GM19463 (cell line): ENCODE measurements around the gene SMARCD3.

Experiments used
- ATAC-seq: cut with Tn5 transposase; IDR thresholded peaks from one replicate; pipeline ENCODE4 v1.9.1; 2021; ENCODE audit warnings: mild to moderate bottlenecking, moderate library complexity; ENCODE audit not compliant: unreplicated experiment

Gene SMARCD3

DNA sequence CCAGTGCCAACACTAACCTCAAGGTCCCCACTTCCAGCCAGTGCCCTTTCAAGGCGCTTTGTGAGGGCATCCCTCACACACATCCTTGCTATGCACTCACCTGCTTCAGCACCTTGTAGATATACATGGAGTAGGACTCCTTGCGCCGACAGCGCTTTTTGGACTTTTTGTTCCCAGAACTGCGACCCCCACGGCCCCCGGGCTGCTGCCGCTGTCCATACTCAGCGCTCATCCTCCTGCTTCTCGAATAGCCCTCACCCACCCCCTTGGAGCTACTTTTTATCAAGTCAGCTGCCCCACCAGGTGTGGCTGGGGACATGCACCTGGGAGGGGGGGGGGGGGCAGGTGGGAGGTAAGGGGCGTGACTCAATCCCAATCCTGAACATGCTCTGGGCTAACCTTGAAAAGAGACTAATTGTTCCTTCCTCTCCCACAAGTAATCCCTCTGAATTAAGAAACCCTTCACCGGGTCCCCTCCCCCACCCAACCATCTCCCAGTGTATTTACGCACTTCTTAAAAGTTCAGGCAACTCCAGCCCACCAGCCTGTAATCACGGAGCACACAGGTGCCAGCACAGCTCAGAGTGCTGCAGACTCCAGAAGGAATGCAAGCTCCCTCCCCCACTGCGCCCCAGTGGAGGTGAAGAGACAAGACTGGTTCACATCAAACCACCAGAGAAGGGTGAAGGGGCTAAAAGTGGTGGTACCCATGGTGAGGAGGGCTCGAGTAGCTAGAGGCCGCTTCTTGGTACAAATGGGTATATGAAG lies 38.2 kb downstream of the SMARCD3 start, which contains the start of gene H2BK1:
Gene H2BK1 (minus strand): TSS at position 402 of the 768 bp plus-strand sequence. CDS start 170 bp downstream, at position 232.
- ATAC-seq, result no peak

DNA sequence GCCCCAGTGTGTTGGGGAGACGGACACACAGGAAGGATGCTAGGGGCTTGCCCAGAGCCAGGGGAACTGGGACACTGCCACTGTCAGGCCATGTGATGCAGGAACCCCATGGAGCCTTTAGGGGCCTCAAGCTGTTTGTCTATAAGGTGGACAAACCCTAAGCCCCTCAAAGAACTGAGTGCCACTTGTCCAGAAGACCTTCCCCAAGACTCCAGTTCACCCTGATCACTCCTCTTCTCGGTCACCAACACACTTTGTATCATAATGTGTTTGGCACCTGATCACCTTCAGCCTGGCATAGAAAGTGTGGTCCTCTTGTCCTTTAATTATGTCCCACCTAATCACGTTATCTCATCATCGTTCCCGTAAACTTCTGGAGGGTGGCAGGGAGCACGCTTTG lies 38.9 kb downstream of the SMARCD3 start:
- no peak for ATAC-seq

DNA sequence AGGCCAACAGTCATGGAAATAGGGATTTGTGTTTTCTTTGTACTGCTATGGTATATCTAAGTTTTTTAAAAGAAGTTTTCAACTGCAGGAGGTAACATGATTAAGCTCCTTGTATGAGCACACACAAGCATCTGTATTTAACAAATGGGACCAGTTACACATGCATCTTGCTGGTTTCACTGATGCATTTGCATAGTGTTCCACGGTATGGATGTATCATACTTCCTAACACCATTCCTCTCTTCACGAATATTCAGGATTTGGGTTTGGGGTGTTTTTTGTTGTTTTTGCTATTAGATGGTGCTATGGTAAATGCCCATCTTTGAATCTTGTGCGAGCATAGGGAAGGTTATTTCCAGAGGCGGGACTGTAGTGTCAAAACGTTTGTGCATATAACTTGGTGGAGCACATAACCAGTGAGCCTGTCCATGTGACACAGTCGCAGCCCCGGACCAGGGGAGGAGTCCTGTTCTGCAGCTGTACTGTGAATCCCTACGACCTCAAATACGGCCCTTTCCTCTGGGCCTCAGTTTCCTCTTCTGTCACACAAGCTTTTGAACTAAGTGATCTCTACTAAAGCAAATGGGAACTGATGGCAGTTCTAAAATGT lies 40.1 kb downstream of the SMARCD3 start:
- no peak for ATAC-seq

DNA sequence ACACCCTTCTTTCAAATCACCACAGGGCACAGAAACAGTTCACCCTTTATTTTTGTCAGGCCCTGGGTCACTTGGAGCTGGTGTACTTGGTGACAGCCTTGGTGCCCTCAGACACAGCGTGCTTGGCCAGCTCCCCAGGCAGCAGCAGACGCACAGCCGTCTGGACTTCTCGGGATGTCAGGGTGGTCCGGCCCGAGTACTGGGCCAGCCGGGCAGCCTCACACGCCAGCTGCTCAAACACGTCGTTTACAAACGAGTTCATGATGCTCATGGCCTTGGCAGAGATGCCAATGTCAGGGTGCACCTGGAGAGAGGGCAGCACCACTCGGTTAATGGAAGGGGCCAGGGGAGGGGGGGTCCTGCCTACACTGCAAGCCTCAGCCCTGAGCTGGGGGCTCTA lies 40.7 kb downstream of the SMARCD3 start:
- ATAC-seq, result no peak

DNA sequence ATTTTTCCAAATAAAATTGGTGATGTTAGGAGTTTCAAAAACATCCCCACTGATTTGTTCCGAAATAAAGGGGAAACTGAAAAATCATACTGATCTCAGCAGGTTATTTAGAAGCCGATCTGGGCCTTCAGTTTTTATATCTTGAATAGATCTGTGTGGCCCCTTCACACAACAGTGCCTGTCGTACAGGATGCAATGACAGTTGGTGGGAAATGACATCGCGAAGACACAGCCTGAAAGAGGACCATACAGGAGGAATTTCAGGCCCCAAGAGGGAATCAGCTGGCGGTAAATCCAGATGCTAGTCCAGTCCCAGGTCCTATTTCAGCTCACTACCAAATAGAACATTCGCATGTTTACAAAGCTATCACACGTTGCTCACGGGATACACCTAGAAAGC lies 41.2 kb downstream of the SMARCD3 start:
- no peak for ATAC-seq

DNA sequence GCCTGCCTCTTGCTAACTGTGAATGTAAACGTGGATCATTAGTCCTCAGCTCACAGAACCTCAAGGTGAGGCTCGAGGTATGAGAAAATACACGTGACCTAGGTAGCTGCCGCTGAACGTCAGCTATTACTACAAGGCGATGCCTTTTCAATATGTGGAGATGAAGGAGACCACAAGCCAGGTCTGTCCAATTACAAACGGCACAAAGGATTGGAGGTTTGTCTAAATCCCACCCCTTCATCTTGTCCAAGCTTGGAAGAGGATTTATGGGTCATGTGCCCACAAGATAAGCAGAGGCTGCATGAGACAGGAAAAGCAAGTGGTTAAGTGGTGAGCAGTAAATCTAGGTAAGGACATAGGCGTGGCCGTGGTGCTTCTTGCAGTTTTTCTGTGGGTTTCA lies 41.6 kb downstream of the SMARCD3 start:
- ATAC-seq, result no peak

DNA sequence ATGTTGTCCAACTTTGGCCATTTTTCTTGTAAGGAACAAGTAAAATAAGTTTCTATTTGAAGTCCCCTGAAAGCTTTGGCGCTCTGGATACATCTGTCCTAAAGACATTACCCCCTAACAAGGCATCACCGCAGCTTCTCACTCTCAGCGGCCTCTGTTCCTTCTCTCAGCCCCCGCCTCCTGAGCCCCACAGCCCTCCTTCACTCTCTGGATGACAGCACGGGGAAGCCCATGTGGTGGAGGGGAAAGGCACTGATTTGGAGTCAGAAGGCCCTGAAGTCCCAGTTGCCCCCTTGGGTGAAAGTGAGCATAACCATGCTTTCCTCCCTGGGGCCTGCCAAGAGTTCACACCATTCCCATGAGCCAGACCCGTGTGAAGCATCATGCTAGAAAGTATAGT lies 42.8 kb downstream of the SMARCD3 start:
- ATAC-seq, result no peak

DNA sequence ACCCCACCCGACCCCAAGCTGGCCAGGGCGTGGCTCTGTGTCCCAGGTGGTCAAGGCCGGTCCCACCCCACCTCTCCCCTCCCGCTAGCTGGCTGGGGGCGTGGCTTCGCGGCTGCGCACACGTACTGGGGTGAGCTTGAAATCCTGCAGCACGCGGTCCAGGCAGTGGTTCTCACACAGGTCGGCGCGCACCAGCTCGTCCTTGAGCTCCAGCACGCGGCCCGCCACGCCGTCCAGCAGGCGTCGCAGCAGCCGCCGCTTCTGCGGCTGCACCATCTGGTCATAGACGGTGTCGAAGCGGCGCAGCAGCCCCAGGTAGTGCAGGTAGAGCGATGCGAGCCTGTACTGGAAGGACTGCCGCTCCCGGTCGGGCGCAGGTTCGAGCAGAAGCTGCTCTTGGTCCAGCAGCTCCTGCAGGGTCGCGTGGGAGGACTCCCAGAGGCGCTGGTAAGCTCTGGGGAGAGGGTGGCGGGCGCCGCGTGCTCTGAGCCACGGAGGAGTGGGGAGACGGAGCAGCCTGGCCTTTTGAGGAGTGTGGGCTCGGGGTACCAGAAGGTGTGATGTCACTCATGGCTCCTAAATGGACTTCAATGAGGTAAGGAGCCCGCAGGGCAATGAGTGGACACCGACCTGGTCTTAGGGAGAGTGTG lies 44.0 kb downstream of the SMARCD3 start:
- no peak for ATAC-seq

DNA sequence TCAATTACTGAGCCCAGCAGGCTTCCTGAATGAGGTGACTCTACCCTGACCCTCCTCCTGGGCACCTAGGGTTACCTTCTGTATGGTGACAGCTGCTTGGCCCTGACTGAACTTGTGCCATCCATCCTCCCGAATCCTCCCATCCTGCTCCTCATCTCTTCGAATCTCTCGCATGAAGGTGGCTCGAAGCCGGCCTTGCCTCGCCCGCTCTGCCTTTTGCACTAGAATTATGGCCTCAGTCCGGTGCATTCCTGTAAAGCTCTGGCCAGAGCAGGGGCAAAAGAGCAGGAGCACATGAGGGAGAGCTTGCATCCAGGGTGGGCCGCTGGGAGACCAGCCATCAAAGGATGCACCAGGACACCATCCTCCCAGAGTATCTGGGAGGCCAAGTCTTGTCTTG lies 45.7 kb downstream of the SMARCD3 start:
- ATAC-seq, result no peak

DNA sequence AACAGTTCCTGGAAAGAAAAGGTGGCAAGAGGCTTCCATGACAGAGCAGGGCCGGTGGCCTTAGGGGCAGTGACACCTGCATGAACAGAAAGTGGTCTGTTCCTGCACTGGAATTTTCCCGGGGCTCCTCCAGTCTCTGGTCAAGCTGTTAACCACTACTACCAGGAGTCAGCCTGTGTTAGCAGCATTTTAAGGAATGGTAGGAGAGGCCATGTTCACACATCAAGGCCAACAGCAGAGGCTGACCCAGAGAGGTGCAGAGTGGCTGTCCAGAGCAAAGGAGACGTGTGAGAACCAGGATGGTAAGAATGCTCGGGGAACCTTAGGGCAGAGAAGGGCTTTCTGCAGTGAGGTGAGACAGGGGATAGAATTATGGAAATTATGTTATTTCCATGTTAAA lies 46.7 kb downstream of the SMARCD3 start:
- ATAC-seq, result no peak

DNA sequence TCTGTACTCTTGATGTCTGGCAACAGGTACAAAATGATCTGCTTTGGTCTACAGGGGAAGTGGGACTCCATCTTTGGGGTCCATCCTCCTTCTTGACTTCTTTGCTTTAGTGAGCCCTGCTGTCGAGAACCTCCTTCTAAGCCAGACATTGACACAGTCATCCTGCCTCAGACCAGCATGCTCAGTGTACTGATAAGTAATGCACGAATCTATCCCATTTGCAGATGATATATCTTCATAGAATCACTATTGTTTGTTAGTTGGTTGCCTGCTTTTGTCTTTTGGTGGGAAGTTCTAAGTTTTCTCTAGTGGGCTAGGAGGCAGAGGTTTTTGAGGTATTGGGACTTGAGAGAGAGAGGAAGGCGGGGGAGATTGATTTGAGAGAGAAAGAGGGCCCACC lies 47.1 kb downstream of the SMARCD3 start:
- no peak for ATAC-seq

DNA sequence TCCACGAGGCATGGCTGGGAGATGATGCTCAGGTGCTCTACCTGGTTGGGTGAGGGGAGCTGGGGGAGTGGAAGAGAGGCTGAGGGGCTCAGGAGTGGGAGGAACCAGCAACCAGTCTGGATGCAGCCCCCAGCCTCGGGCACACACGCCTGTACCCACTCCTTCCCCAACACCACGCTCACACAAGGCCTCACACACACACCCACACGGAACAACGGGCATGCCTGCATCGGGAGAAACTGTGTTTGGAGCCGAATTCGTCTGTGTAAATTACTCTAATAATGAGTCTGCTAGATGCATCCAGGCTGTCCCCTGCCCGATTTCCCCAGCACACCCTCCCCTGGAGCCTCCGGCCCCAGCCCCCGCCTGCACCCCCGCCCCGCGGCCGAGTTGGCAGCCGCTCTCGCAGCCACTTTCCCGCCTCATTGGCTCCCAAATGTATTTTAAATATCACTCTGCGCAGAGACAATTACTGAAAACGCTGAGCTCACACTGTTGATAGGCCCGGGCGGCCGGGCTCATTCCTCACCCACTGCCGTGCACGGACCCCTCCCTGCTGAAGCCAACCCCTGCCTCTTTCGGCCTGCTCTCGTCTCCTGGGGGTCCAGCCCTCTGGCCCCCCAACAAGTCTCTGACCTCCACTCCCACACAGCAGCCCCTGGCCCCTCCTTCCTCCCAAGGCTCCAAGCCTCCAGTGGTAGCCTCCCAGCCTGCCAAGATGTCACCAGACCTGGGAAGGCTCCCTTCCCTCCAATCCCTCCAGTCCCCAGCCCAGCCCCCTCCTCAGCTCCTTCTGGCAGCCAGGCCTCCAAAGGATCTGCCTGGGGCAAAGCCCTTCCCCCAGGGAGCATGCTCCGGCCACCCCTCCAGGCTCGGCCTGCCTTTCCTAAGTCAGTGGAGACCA lies 49.3 kb downstream of the SMARCD3 start:
- ATAC-seq, result no peak

DNA sequence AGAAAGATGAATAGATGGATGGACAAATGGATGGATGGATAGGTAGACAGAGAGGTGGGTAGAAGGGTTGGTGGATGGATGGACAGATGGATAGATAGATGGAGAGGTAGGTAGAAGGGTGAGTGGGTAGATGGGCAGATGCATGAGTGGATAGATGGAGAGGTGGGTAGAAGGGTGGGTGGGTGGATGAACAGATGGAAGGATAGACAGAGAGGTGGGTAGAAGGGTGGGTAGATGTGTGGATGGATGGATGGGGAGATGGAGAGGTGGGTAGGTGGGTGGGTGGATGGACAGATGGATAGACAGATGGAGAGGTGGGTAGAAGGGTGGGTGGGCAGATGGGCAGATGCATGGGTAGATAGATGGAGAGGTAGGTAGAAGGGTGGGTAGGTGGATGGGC lies 50.6 kb downstream of the SMARCD3 start:
- no peak for ATAC-seq

DNA sequence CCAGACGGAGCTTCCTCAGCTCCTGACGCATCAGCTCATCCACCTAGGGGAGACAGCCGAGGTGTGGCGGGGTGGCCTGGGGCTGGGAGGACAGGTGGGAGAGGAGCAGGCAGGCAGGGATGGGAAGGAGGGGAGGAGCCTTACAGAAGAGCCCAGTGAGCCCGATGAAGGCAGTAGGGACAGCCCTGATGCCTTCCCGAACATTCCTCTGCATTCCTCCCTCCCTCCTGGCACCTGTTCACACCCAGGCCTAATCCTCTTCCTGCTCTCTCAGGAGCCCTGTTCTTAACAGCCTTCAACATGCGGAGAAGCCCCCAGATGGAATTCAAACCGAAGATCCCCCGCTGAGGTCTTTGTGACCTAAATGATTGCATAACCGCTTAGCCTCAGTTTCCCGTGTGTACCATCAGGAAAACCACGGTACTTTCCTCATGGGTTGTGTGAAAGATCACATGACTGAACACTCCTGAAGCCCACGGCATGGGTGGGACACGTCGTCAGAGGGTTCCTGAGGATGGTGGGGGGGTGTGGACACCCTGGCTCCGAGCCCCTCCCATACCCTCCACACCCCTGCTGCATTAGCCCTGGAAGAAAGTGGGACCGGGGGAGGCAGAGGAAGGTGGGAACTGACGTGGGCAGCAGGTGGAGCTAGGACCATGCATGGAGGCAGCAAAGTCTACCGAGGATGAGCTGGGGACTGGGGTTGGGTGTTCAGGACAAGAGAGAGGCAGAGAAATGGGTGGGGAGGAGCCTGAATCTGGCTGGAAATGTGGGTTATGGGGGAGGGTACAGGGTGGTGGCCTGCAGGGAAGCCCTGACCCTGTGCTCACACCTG lies 52.7 kb downstream of the SMARCD3 start:
- ATAC-seq, result no peak

DNA sequence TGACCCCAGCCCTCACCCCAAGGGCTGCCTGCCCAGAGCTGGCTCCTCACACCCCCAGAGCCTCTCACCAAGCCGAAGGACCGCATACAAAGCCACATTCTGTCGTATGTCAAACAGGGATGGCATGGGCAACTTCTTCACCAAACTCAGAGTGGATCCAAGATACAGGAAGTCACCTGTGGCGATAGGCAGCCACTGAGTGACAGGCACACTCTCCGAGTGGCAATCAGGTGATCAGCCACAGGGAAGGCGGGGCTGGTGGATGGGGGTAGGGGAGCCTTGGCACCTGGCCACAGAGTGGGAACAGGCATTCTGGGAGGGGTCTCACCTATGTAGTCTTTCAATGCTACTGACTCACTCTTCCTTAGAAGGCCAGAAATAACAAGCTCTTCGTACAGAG lies 54.3 kb downstream of the SMARCD3 start:
- no peak for ATAC-seq

DNA sequence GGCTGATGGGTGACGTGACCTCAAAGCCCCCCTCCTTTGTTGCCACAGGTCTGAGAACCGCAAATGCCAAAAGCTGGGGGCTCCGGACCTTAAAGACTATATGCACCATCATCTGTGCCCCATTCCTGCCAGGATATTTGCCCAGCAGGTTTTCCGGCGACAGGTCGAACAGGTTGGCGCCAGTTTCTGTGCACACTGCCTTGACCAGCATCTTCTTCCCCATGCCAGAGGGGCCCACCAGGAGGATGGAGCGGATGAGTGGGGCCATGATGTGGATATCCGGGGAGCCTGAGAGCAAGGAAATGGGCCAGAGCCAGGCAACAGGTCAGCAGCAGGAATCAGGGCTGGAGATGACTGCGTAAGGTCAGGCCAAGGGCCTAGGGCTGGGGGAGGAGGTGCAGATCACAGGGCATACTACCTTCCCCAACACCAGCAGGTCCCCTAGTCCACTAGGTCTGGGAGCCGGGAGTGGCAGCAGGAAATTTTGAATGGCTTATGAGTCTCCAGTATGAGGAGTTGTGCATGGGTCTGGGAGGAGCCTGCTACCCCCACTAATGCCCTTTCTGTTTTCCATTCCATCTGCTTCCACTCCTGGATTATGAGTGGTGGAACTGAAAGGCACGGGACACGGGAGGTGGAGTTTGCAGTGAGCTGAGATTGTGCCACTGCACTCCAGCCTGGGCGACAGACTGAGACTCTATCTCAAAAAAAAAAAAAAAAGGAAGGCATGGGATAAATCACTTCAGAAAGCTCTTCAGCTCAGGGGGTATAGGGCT lies 55.1 kb downstream of the SMARCD3 start:
- ATAC-seq, result no peak

DNA sequence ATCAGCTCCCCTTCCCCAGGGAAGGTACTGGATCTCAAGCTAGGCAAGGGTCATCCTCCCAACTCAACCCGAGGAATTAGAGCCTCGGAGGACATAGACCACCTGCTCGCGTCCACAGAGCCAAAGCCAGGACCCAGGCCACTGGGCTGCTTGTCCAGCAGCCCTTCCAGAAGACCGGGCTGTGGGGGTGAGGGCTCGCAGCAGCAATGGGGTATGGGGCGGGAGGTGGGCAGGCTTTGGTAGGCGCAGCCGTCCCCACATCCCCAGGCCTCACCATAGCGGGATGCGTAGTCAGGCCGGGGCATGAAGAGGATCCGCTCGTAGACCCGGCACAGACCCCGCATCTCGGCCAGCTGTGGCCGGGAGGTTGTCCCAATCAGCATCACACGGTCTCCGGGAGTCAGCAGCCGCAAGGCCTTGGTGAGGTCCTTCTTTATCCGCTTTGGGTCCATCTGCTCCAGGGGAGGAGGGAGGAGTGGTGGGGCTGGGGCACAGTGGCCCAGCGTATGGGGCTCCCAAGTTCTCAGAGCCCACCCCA lies 56.4 kb downstream of the SMARCD3 start:
- ATAC-seq, result no peak

DNA sequence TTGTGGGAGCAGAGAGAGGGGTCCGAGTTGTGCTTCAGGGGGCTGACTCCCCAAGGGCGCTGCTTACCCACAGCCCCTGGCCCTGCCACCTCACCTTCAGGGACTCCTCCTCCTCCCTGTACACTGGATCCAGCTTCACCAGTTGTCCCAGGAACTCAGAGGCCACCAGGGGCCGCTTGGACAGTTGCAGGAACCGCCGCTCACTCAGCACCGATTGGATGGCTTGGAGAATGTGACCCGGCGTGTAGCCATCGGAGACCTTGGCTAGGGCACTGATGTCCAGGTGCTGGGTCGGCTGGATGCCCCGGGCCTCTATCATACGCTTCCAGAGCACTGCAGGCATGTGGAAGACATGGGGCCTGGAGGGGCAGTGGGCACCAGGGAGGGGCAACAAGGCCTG lies 57.0 kb downstream of the SMARCD3 start:
- no peak for ATAC-seq

DNA sequence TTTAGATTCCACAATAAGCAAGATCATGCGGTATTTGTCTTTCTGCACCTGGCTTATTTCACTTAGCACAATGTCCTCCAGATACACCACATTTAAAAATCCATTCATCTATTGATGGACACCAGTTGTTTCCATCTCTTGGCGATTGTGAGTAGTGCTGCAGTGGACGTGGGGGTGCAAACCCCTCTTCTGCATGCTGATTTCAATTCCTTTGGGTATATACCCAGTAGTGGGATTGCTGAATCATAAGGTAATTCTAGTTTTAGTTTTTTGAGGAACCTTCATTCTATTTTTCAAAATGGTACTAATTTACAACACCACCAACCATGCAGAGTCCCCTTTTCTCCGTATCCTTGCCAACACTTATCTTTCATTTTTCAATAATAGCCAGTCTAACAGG lies 59.5 kb downstream of the SMARCD3 start:
- no peak for ATAC-seq
